Measurements from ENCODE around the gene MYBPHL.

The MYBPHL gene

DNA sequence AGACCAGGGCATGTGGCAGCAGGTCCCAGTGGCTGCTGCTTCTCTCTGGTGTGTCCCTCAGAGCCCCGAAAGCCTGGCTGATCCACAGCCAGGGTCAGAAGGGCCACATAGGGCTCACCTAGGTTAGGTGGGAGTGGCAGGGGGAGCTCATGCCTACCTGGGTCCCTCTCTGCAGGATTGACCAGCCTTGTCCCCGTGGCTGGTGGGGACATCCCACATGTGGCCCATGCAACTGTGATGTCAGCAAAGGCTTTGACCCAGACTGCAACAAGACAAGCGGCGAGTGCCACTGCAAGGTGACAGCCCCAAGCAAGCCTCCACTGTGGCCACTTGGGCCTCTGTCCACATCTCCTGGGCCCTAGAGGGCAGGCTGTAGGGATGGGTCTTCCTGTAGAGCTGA is 41.8 kb downstream of the MYBPHL start:
- TF ChIP-seq, protein P1, sequence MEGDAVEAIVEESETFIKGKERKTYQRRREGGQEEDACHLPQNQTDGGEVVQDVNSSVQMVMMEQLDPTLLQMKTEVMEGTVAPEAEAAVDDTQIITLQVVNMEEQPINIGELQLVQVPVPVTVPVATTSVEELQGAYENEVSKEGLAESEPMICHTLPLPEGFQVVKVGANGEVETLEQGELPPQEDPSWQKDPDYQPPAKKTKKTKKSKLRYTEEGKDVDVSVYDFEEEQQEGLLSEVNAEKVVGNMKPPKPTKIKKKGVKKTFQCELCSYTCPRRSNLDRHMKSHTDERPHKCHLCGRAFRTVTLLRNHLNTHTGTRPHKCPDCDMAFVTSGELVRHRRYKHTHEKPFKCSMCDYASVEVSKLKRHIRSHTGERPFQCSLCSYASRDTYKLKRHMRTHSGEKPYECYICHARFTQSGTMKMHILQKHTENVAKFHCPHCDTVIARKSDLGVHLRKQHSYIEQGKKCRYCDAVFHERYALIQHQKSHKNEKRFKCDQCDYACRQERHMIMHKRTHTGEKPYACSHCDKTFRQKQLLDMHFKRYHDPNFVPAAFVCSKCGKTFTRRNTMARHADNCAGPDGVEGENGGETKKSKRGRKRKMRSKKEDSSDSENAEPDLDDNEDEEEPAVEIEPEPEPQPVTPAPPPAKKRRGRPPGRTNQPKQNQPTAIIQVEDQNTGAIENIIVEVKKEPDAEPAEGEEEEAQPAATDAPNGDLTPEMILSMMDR (conservative IDR thresholded peaks at IDR 0.05; ENCODE audit: low read depth, low read length), result no peak
- no peaks in the 10 kb centered on the region for H3K4me1 ChIP-seq (ENCODE audit: low read depth, poor library complexity, severe bottlenecking)
- no peaks in the 10 kb centered on the region for H3K27me3 ChIP-seq (ENCODE audit: insufficient read depth, low read depth)
- no peak overlapping the region for H3K9ac ChIP-seq
- H3K4me3 ChIP-seq (IDR thresholded peaks at IDR 0.05; ENCODE audit: insufficient read depth, low read depth, low read length), result no peak overlapping the region
- no peaks in the 10 kb centered on the region for H3K79me2 ChIP-seq (ENCODE audit: insufficient read depth, low read depth)
- no peak overlapping the region for H3K4me2 ChIP-seq
- H3K36me3 ChIP-seq (ENCODE audit: insufficient read depth), result no peaks in the 10 kb centered on the region
- H4K20me1 ChIP-seq (ENCODE audit: insufficient read depth), result no peaks in the 10 kb centered on the region
- no peak overlapping the region for H3K27ac ChIP-seq
- no peak overlapping the region for H2AFZ ChIP-seq (ENCODE audit: low read depth)

DNA sequence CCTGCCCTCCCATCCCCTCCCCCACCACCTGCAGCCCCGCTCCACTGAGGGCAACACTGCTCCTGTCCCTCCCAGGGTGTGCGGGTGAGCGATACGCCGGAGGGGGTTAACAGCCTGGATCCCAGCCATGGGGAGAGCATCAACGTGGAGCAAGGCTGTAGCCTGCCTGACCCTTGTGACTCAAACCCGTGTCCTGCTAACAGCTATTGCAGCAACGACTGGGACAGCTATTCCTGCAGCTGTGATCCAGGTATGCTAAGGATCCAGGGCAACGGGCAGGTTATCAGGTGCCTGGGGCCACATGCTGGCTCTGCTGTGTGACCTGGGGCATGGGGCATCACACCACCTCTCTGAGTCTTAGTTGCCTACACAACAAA is 42.4 kb downstream of the MYBPHL start:
- no peak overlapping the region for H3K4me3 ChIP-seq (IDR thresholded peaks at IDR 0.05; ENCODE audit: insufficient read depth, low read depth, low read length)
- no peaks in the 10 kb centered on the region for H3K36me3 ChIP-seq (ENCODE audit: insufficient read depth)
- H3K79me2 ChIP-seq (ENCODE audit: insufficient read depth, low read depth), result no peaks in the 10 kb centered on the region
- TF ChIP-seq, protein P1 (conservative IDR thresholded peaks at IDR 0.05; ENCODE audit: low read depth, low read length), result no peak
- no peaks in the 10 kb centered on the region for H3K4me1 ChIP-seq (ENCODE audit: low read depth, poor library complexity, severe bottlenecking)
- no peaks in the 10 kb centered on the region for H3K27me3 ChIP-seq (ENCODE audit: insufficient read depth, low read depth)
- H3K27ac ChIP-seq, result no peak overlapping the region
- H2AFZ ChIP-seq (ENCODE audit: low read depth), result no peak overlapping the region
- no peak overlapping the region for H3K4me2 ChIP-seq
- H4K20me1 ChIP-seq (ENCODE audit: insufficient read depth), result no peaks in the 10 kb centered on the region
- no peak overlapping the region for H3K9ac ChIP-seq

DNA sequence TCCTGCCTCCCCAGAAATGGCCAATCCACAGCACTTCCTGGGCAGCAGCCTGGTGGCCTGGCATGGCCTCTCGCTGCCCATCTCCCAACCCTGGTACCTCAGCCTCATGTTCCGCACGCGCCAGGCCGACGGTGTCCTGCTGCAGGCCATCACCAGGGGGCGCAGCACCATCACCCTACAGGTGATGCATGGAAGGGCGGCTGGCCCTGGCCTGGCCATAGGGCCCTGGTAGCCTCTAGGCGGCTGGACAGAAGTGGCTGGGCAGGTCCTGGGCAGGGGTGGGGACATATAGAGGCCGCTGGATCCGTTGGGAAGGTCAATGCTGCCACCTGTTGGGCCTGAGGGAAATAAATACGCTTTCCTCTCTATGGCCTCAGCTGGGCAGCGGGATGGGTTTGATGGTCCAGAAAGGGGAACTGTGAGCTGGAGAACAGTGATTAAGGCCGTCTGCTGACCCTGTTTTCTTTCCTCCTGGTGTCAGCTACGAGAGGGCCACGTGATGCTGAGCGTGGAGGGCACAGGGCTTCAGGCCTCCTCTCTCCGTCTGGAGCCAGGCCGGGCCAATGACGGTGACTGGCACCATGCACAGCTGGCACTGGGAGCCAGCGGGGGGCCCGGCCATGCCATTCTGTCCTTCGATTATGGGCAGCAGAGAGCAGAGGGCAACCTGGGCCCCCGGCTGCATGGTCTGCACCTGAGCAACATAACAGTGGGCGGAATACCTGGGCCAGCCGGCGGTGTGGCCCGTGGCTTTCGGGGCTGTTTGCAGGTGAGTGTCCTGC is 43.0 kb downstream of the MYBPHL start:
- Histone ChIP-seq H3K27me3 (ENCODE audit: insufficient read depth, low read depth) (no peaks in the 10 kb centered on the region), H3K79me2 (ENCODE audit: insufficient read depth, low read depth) (no peaks in the 10 kb centered on the region), H3K36me3 (ENCODE audit: insufficient read depth) (no peaks in the 10 kb centered on the region), H3K27ac (no peak overlapping the region), H3K4me3 (IDR thresholded peaks at IDR 0.05; ENCODE audit: insufficient read depth, low read depth, low read length) (no peak overlapping the region), H3K4me2 (no peak overlapping the region), H4K20me1 (ENCODE audit: insufficient read depth) (no peaks in the 10 kb centered on the region), H3K4me1 (ENCODE audit: low read depth, poor library complexity, severe bottlenecking) (no peaks in the 10 kb centered on the region), H2AFZ (ENCODE audit: low read depth) (no peak overlapping the region), H3K9ac (no peak overlapping the region)
- TF ChIP-seq, protein P1 (conservative IDR thresholded peaks at IDR 0.05; ENCODE audit: low read depth, low read length), result peak; percentile 97

DNA sequence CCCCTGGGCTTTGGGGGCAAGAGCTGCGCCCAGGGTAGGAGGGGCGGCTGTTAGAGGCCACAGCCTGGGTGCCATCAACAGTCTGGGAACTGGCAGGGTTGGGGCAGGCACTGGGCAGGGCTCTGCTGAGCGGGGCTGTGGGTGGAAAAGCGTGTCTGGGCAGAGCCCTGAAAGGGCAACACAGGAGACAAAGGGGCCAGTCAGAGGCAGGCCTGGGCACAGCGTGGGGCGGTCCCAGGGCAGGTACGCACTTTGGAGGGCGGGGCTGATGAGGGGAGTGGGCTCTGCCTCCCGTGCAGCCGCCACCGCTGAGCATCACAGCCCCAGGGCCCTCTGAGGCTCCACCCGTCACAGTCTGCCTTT is 43.6 kb downstream of the MYBPHL start:
- Histone ChIP-seq H3K27ac (no peak overlapping the region), H2AFZ (ENCODE audit: low read depth) (no peak overlapping the region), H4K20me1 (ENCODE audit: insufficient read depth) (no peaks in the 10 kb centered on the region), H3K27me3 (ENCODE audit: insufficient read depth, low read depth) (no peaks in the 10 kb centered on the region), H3K79me2 (ENCODE audit: insufficient read depth, low read depth) (no peaks in the 10 kb centered on the region), H3K4me3 (IDR thresholded peaks at IDR 0.05; ENCODE audit: insufficient read depth, low read depth, low read length) (no peak overlapping the region), H3K4me2 (no peak overlapping the region), H3K4me1 (ENCODE audit: low read depth, poor library complexity, severe bottlenecking) (no peaks in the 10 kb centered on the region), H3K36me3 (ENCODE audit: insufficient read depth) (no peaks in the 10 kb centered on the region), H3K9ac (no peak overlapping the region)
- TF ChIP-seq, protein P1 (conservative IDR thresholded peaks at IDR 0.05; ENCODE audit: low read depth, low read length), result no peak
